GM12801 (cell line): ENCODE results near the gene TSC22D1.

Source experiments
- CTCF ChIP-seq: IDR thresholded peaks from one replicate; pipeline ENCODE4 v1.5.1; 2011; ENCODE audit warnings: control low read depth; ENCODE audit not compliant: insufficient read length; ENCODE audit errors: extremely low read depth

The TSC22D1 gene

DNA sequence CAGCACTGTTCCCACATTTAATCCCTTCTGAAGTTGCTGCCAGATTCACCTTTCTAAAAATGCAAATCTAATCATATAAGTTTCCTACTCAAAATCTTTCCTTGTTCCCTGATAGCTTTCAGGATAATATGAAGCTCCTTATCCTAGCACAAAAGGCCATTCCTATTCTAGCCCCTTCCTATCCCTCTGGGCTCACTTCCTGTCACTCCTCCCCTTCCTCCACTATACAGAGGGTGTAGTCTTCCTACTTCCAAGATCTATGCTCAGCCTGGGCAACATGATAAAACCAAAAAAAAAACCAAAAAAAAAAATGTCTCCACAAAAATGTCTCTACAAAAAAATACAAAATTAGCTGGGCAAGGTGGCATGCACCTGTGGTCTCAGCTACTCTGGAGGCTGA lies 78.3 kb downstream of the TSC22D1 start:
- TF ChIP-seq CTCF, result no peak

DNA sequence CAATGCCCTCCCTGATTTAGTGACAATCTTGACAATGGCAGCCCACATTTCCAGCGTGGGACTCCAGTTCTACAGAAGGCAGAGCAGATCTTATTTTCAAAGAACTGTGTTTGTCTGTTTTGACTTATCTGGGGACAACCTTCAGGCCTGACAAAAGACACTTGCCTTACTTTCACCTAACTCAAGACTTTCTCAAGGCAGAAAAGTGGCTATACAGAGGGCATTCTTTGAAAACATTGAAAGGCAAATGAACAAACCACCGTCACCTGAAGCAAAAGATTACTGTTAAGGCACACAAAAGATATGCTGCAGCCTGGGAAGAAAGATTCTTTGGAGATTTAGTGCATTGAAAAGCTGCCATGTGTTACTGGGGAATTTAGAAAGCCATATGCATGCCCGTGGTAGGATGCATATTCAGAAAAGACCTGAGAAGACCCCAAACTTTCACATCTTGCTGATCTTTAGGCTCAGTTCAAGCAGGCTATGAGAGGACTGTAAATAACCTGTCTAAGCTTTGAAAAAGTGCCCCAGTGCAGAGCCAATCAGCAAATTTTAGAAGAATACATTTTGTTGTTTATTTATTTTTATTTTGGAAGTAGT lies 82.8 kb downstream of the TSC22D1 start:
- no peak for TF ChIP-seq CTCF

- no peak for TF ChIP-seq CTCF
Measured at GRCh38 chr13:44489751-44490150, 86.4 kb downstream of the TSC22D1 start.

DNA sequence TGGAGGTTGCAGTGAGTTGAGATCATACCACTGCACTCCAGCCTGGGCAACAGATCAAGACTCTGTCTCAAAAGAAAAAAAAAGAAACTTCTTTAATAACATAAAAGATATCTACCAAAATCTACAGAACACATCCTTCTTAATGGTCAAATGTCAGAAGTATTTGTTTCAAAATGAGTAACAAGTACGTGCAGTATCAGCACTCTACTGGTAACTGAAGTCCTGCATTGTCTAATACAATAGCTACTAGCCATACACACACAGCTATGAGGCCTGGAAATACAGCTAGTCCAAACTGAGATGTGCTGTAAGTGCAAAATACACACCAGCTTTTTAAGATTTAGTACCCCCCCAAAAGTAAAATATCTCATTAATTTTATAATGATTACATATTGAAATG lies 88.1 kb downstream of the TSC22D1 start:
- no peak for TF ChIP-seq CTCF

- TF ChIP-seq CTCF, result no peak
Measured at GRCh38 chr13:44484562-44485138, 91.5 kb downstream of the TSC22D1 start.

GRCh38 chr13:44474122-44474910 lies 101.8 kb downstream of the TSC22D1 start:
- no peak for TF ChIP-seq CTCF

DNA sequence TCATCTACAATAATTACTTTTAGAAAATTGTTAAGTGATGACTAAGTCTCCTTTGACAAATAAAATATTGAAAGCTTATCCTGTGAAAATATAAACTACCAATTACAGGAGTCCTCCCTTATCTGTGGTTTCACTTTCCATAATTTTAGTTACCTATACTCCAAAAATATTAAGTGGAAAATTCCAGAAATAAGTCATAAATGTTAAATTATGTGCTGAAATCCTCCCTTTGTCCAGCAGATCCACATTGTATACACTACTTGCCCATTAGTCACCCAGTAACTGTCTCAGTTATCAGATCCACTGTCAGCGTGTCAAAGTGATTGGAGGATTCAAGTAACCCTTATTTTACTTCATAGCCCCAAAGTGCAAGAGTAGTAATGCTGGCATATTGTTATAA lies 104.4 kb downstream of the TSC22D1 start:
- TF ChIP-seq CTCF, result no peak
